ENCODE data around the gene CEP250.
"Not testable (repeated sequence)": the region's sequence is repeated elsewhere in the genome, so short reads cannot be mapped to it uniquely, and the experiment has no call there.

The CEP250 gene

DNA sequence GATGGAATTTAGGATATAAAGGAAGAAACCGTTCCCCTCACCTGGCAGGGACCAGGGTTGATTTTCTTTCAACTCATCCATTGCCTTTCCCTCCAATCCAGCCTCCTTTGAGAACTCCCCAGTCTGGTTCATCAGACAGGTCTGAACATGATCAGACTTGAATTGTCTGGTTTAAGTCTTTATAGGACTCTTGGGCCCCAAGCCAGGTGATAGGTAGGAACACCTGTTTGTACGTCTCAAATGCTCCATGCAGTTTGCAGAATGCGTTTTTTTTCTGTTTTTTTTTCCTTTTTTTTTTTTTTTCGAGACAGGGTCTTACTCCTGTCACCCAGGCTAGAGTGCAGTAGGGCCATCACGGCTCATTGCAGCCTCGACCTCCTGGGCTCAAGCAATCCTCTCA is 4.1 kb upstream of the CEP250 start:
- no peak for DNase-seq (ENCODE audit: low spot score)

- no peak for DNase-seq (ENCODE audit: low spot score)
These were observed 1.8 kb upstream of the CEP250 start for GRCh38 chr20:35453647-35454046.

- DNase-seq (ENCODE audit: low spot score), result not testable (repeated sequence)
These were observed 1.3 kb downstream of the CEP250 start for GRCh38 chr20:35456700-35457099.

DNA sequence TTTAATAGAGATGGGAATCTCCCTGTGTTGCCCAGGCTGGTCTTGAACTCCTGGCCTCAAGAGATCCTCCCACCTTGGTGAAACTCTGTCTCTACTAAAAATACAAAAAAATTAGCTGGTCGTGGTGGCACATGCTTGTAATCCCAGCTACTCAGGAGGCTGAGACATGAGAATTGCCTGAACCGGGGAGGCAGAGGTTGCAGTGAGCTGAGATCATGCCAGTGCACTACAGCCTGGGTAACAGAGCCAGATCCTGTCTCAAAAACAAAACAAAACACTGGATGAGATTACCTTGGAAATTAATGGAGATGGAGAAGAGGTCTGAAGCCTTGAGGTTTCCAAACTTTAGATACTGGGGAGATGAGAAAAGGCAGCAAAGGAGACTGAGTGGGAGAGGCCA is 2.1 kb downstream of the CEP250 start:
- not testable (repeated sequence) for DNase-seq (ENCODE audit: low spot score)

DNA sequence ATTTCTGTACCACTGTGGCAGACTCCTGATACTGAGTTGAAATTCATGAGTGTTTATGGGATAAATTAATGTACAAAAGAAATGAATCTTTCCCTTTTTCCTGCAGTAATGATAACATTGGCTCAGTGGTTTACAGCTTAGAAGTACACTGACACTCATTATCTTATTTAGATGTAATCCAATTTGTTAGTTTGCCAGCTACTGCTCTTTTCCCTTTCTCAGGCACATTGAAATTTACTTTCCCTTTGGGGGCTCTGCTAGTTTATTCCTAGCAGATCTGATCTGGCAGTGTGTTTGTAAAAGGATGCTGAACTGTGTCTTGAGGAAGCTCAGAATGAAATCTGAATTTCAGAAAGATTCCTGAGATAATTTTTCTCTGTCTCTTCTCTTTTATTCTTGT is 3.0 kb downstream of the CEP250 start:
- no peak for DNase-seq (ENCODE audit: low spot score)

GRCh38 chr20:35461620-35462019 is 6.2 kb downstream of the CEP250 start:
- DNase-seq (ENCODE audit: low spot score), result no peak

DNA sequence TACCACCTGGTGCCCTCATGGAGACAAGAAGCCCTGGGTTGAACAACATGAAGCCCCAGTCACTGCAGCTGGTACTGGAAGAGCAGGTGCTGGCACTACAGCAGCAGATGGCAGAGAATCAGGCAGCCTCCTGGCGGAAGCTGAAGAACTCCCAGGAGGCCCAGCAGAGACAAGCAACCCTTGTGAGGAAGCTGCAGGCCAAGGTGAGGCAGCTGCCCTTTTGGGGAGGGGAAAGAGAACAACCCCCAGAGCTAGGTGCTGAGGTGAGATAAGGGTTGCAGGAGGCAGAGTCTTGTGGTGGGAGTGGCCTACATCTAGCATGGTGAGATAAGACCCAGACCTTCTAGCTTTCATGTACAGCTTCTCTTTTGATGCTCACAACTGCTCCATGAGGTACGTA is 7.0 kb downstream of the CEP250 start:
- DNase-seq (ENCODE audit: low spot score), result no peak

DNA sequence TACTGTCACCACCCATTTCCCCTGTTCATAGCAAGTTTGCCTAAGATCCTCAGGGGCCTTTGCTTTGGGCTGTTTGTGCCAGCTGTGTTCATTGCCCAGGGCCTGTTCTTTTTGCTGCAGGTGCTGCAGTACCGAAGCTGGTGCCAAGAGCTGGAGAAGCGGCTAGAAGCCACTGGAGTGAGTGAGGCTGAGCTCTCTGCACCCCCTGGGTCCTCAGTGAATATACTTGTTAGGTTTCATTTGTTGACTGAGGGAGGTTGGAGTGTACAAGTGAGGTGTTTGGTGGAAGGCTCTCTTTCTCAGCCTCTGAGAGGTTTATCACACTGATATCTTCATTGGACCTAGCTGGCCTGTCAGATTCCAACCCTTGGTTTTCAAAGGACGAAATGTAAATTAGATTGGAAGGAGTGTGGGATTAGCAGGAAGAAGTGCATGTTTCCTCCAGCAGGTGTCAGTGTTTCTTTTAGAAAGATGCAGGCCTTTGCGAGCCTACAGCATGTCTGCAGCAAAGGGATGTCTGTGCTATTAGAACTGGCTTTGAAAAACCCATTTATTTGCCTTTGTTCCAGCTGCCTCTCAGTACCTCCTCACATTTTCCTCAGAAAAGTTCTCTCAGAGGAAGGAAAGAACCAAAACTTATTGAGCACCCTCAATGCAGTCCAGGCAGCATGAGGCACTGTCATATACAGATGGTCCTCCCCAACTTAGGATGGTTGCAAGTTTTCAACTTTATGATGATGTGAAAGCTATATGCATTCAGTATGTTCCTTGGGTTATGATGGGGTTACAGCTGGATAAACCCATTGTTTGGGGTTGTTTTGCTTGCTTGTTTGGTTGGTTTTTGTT is 8.3 kb downstream of the CEP250 start:
- peak; percentile 66 for DNase-seq (ENCODE audit: low spot score)

- no peak for DNase-seq (ENCODE audit: low spot score)
These were observed 10.6 kb downstream of the CEP250 start for GRCh38 chr20:35465976-35466375.

GRCh38 chr20:35466856-35467255 is 11.5 kb downstream of the CEP250 start:
- DNase-seq (ENCODE audit: low spot score), result no peak

DNA sequence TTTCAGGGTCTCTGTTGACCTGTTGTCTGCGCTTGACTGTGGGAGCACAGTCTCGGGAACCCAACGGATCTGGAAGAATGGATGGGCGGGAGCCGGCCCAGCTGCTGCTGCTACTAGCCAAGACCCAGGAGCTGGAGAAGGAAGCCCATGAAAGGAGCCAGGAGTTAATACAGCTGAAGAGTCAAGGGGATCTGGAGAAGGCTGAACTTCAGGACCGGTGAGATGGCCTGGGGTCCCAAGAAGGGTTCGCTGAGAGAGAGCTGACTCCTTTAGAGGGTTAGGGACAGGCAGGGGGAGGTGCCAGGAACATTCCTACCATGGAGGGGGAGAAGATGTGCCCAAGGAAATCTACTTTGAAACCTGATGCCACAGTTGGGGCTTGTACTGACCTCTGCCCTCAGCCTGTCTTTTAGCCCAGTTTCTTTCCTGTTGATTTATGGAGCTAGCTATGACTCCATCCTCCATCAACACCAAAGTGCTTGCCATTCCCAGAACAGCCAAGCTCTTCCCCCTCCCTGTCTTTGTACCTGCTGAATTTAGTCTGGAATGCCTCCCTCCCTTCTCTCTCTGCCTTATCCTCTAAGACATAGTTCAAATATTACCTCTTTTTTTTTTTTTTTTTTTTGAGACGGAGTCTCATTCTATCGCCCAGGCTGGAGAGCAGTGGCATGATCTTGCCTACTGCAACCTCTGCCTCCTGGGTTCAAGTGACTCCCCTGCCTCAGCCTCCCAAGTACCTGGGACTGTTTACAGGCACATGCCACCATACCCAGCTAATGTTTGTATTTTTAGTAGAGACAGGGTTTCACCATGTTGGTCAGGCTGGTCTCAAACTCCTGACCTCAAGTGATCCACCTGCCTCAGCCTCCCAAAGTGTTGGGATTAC is 12.2 kb downstream of the CEP250 start:
- peak; percentile 49 for DNase-seq (ENCODE audit: low spot score)

GRCh38 chr20:35468671-35469334 is 13.4 kb downstream of the CEP250 start:
- DNase-seq (ENCODE audit: low spot score), result no peak

DNA sequence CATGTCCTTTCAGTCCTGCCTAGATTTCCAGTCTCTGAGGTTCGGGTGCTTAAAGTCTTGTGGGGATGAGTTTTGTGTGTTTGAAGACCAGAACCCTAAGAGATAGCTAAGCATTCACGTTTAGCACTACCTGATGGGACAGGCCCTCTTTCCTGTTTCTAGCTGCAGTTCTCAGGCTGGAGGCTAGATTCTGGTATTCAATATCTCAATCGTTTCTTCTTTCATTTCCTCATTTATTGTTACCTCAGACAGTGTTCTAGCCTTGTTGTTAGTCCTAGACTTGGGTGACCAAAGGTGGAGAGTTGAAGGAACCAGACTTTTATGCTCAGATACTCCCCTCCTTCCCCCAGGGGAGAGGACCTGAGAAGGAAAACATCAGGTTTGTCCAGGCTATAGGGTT is 16.8 kb downstream of the CEP250 start:
- no peak for DNase-seq (ENCODE audit: low spot score)

GRCh38 chr20:35473684-35474083 is 18.3 kb downstream of the CEP250 start:
- DNase-seq (ENCODE audit: low spot score), result no peak

GRCh38 chr20:35474303-35474871 is 19.0 kb downstream of the CEP250 start:
- no peak for DNase-seq (ENCODE audit: low spot score)

GRCh38 chr20:35476288-35476687 is 20.9 kb downstream of the CEP250 start:
- no peak for DNase-seq (ENCODE audit: low spot score)

GRCh38 chr20:35478804-35479472 is 23.5 kb downstream of the CEP250 start:
- no peak for DNase-seq (ENCODE audit: low spot score)

DNA sequence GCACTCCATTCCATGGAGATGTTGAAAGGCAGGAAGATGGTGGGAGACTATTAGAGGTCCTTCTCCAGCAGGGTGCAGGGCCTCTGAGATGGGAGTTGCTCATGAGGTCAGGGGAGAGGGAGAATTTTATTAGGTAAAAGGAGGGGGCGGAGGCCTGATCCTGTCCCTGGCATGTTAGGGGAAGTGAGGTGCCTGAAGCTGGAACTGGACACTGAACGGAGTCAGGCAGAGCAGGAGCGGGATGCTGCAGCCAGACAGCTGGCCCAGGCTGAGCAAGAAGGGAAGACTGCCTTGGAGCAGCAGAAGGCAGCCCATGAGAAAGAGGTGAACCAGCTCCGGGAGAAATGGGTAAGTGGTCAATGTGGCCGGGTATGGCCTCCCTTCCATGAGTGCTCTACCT is 24.4 kb downstream of the CEP250 start:
- DNase-seq (ENCODE audit: low spot score), result no peak

DNA sequence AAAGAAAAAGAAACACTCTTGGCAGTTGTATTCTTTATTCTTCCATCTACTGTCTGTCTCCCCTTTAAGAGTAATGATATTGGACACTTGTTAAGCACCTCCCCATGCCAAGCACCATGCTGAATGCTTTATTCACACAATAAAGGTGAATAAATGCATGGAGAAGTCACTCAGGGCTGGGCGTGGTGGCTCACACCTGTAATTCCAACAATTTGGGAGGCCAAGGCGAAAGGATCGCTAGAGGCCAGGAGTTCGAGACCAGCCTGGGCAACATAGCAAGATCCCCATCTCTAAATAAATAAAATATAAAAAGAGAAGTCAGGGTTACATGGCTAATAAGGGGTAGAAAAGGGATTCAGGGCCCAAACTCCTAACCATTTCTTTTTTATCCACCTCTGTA is 32.1 kb downstream of the CEP250 start:
- no peak for DNase-seq (ENCODE audit: low spot score)

DNA sequence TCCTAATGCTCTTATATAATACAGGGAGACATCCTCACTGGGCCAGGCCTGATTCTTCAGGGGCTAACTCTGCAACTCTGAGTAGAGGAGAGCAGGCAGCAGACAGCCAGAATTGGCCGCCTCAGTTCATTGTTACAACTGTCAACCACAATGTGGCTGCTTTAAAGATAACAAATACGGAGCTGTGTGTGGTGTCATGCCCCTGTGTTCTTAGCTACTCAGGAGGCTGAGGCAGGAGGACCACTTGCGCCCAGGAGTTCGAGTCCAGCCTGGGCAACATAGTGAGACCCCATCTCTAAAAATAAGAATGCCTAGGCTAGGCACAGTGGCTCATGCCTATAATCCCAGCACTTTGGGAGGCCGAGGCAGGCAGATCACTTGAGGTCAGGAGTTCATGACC is 34.3 kb downstream of the CEP250 start:
- no peak for DNase-seq (ENCODE audit: low spot score)

- DNase-seq (ENCODE audit: low spot score), result no peak
These were observed 35.4 kb downstream of the CEP250 start for GRCh38 chr20:35490736-35491181.

DNA sequence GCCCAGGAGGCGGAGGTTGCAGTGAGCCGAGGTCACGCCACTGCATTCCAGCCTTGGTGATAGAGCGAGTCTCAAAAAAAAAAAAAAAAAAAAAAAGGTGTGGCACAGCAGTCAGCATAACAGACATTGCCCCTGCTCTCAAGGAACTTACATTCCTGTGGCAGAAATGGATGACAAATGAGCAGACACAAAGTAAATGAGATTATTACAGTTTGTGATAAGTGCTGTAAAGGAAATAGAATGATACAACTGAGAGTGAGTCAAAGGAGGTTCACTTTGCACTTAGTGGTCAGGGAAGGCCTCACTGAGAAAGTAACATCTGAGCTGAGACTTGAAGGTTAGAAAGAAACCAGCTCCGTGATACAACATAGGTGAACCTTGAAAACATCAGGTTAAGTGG is 36.4 kb downstream of the CEP250 start:
- no peak for DNase-seq (ENCODE audit: low spot score)
